GM12864 (cell line): ENCODE measurements around the gene SORCS2.

Source experiments
- DNase-seq: peaks from one replicate; pipeline ENCODE4 v3.0.0-alpha.2; 2011; ENCODE audit warnings: low read depth
- H3K4me3 ChIP-seq: 2 replicates; pipeline ENCODE4 v1.5.1; 2011; ENCODE audit warnings: mild to moderate bottlenecking, low read depth, low read length, control low read depth
- CTCF ChIP-seq: IDR thresholded peaks from 2 replicates; pipeline ENCODE4 v1.5.1; 2011; ENCODE audit warnings: low read depth, mild to moderate bottlenecking, moderate library complexity, low read length, control low read depth, inconsistent platforms; ENCODE audit errors: missing control alignments

The SORCS2 gene

GRCh38 chr4:7677799-7678301 lies 485.5 kb downstream of the SORCS2 start:
- no peak for DNase-seq
- TF ChIP-seq CTCF = no peak
- H3K4me3 ChIP-seq = no peak overlapping the region

DNA sequence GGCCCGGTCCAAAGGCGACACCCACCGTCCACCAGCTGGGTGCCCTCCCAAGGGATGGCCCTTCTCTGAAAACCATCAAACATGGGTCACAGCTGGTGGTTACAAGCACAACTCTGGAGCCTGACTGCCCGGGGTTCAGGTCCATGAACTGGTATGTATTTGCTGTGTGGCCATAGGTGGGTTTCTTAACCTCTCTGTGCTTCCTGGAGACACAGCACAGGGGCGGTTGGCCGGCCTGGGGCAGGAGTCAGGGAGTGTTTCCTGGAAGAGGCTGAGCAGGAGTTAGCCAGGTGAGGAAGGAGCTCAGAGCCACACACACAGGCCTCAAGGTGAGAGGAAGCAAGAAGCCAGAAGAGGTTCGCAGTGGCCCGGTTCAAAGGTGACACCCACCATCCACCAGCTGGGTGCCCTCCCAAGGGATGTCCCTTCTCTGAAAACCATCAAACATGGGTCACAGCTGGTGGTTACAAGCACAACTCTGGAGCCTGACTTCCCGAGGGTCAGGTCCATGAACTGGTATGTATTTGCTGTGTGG lies 486.0 kb downstream of the SORCS2 start:
- no peak overlapping the region for H3K4me3 ChIP-seq
- no peak for TF ChIP-seq CTCF
- DNase-seq = no peak

DNA sequence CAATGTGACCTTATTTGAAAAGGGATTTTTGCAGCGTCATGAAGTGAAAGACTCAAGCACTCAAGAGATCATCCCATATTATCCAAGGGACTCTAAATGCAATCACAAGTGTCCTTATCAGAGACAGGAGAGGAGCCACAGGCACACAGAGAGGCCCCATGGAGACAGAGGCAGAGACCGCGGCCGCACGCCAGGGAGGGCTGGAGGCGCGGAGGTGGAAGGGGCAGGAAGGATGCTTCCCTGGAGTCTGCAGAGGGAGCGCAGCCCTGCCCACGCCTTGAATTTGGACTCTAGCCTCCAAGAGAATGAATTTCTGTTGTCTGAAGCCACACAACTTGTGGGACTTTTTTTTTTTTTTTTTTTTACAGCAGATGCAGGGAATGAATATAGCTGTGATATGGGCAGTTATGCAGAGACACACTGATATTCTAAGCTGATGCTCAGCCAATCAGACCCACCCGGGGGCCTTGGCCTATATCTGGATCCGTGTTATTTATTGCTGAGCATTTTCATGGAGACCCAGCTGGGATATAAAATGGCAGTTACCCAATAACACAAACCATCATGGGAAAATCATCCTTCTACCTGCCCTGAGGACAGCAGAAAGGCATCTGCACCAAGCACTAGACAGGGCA lies 487.2 kb downstream of the SORCS2 start:
- no peak for TF ChIP-seq CTCF
- no peak for DNase-seq
- no peak overlapping the region for H3K4me3 ChIP-seq

DNA sequence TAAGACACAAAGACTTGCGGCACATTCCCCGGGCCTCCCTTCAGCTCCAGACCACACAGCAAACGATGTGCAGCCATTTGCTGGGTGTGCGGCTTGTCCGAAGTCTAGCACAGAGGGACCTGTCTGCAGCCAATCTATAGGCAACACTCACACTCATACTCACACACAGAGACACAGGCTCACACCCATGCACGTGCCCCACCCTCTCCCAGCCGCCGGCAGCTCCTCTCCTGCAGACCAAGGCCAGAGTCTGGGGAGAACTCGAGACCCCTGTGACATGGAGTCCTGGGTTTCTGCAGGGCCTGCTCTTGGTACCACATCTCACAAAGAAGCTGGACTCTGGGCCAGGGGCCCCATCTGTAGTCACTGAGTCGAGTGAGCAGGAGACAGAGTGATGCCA lies 487.8 kb downstream of the SORCS2 start:
- TF ChIP-seq CTCF = no peak
- no peak overlapping the region for H3K4me3 ChIP-seq
- DNase-seq = no peak

- H3K4me3 ChIP-seq = no peak overlapping the region
- no peak for TF ChIP-seq CTCF
- no peak for DNase-seq
These were observed 488.4 kb downstream of the SORCS2 start for GRCh38 chr4:7680731-7681130.

DNA sequence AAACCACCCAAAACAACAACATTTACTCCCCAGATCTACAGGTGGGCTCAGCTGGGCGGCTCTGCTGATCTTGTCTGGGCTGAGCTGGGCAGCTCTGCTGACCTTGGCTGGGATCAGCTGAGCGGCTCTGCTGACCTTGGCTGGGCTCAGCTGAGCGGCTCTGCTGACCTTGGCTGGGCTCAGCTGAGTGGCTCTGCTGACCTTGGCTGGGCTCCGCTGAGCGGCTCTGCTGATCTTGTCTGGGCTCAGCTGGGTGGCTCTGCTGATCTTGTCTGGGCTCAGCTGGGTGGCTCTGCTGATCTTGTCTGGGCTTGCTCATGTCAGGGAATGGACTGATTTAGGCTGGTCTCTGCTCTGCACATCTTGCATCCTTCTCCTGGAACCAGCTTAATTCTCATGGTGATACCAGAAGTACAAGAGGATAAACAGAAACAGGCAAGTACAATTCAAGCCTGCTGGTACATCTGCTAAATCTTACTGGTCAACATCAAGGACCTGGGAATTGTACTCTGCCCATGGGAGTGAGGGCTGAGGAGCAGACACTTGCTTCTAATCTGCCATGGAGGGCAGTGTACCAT lies 490.9 kb downstream of the SORCS2 start:
- no peak overlapping the region for H3K4me3 ChIP-seq
- no peak for TF ChIP-seq CTCF

More for the DNA sequence above, 490.9 kb downstream of the SORCS2 start:
- DNase-seq = no peak
